ENCODE measurements around the gene TRPV3.
"Not testable (repeated sequence)": the region's sequence is repeated elsewhere in the genome, so short reads cannot be mapped to it uniquely, and the experiment has no call there.

The TRPV3 gene

GRCh38 chr17:3527468-3527867, 30.1 kb downstream of the TRPV3 start:
- DNase-seq (ENCODE audit: low read depth in 4 of 4, low spot score in 1 of 4) = no peak

GRCh38 chr17:3526971-3527370, 30.6 kb downstream of the TRPV3 start:
- no peak for DNase-seq (ENCODE audit: low read depth in 4 of 4, low spot score in 1 of 4)

- DNase-seq (ENCODE audit: low read depth in 4 of 4, low spot score in 1 of 4) = no peak
Measured at GRCh38 chr17:3526491-3526890, 31.1 kb downstream of the TRPV3 start.

GRCh38 chr17:3524024-3524423, 33.6 kb downstream of the TRPV3 start:
- no peak for DNase-seq (ENCODE audit: low read depth in 4 of 4, low spot score in 1 of 4)

- DNase-seq (ENCODE audit: low read depth in 4 of 4, low spot score in 1 of 4) = not testable (repeated sequence)
Measured at GRCh38 chr17:3519472-3519871, 38.1 kb downstream of the TRPV3 start.

GRCh38 chr17:3514873-3515272, 42.7 kb downstream of the TRPV3 start:
- no peak for DNase-seq (ENCODE audit: low read depth in 4 of 4, low spot score in 1 of 4)

- DNase-seq (ENCODE audit: low read depth in 4 of 4, low spot score in 1 of 4) = not testable (repeated sequence)
Measured at GRCh38 chr17:3514167-3514566, 43.4 kb downstream of the TRPV3 start.

GRCh38 chr17:3513305-3514035, 44.1 kb downstream of the TRPV3 start:
- DNase-seq (ENCODE audit: low read depth in 4 of 4, low spot score in 1 of 4) = no peak

- DNase-seq (ENCODE audit: low read depth in 4 of 4, low spot score in 1 of 4) = no peak
Measured at GRCh38 chr17:3512505-3513171, 45.0 kb downstream of the TRPV3 start.

- DNase-seq (ENCODE audit: low read depth in 4 of 4, low spot score in 1 of 4) = no peak
Measured at GRCh38 chr17:3511852-3512504, 45.6 kb downstream of the TRPV3 start.

GRCh38 chr17:3510090-3510489, 47.5 kb downstream of the TRPV3 start:
- DNase-seq (ENCODE audit: low read depth in 4 of 4, low spot score in 1 of 4) = no peak

GRCh38 chr17:3507869-3508268, 49.7 kb downstream of the TRPV3 start:
- DNase-seq (ENCODE audit: low read depth in 4 of 4, low spot score in 1 of 4) = no peak

- no peak for DNase-seq (ENCODE audit: low read depth in 4 of 4, low spot score in 1 of 4)
Measured at GRCh38 chr17:3507071-3507470, 50.5 kb downstream of the TRPV3 start.

- DNase-seq (ENCODE audit: low read depth in 4 of 4, low spot score in 1 of 4) = no peak
Measured at GRCh38 chr17:3506054-3506453, 51.6 kb downstream of the TRPV3 start.

GRCh38 chr17:3505008-3505407, 52.6 kb downstream of the TRPV3 start:
- no peak for DNase-seq (ENCODE audit: low read depth in 4 of 4, low spot score in 1 of 4)

- no peak for DNase-seq (ENCODE audit: low read depth in 4 of 4, low spot score in 1 of 4)
Measured at GRCh38 chr17:3503285-3503684, 54.3 kb downstream of the TRPV3 start.

- DNase-seq (ENCODE audit: low read depth in 4 of 4, low spot score in 1 of 4) = no peak
Measured at GRCh38 chr17:3502466-3502865, 55.1 kb downstream of the TRPV3 start.

GRCh38 chr17:3501344-3501743, 56.3 kb downstream of the TRPV3 start:
- no peak for DNase-seq (ENCODE audit: low read depth in 4 of 4, low spot score in 1 of 4)

- DNase-seq (ENCODE audit: low read depth in 4 of 4, low spot score in 1 of 4) = no peak
Measured at GRCh38 chr17:3497101-3497500, 60.5 kb downstream of the TRPV3 start.

- DNase-seq (ENCODE audit: low read depth in 4 of 4, low spot score in 1 of 4) = no peak
Measured at GRCh38 chr17:3485481-3486068, 72.0 kb downstream of the TRPV3 start.

- DNase-seq (ENCODE audit: low read depth in 4 of 4, low spot score in 1 of 4) = no peak
Measured at GRCh38 chr17:3482852-3483251, 74.8 kb downstream of the TRPV3 start.

GRCh38 chr17:3479988-3480387, 77.6 kb downstream of the TRPV3 start:
- no peak for DNase-seq (ENCODE audit: low read depth in 4 of 4, low spot score in 1 of 4)
